Esophagus muscularis mucosa (tissue), 4 donors: ENCODE data around the gene TIMP4. TPM values are rescaled to one million over a fixed set of nuclear protein-coding genes. Genes with fewer than 3 reads are reported as not detected.
A peak's percentile ranks its signal among the peaks of the same experiment; 100 is the strongest.

ENCODE experiments used
- DNase-seq: peaks from one replicate; pipeline ENCODE4 v3.0.0-alpha.2; 2017; ENCODE audit errors: extremely low spot score
- H3K27ac ChIP-seq, 4 donors: fragments of 200-600 bp; sonication (generic); replicated peaks in 1 of 4; 1 replicate in 3 of 4; 2 replicates in 1 of 4; pipeline ENCODE4 v1.5.1; 2016 to 2019; ENCODE audit warnings: mild to moderate bottlenecking in 1 of 4
- H3K27me3 ChIP-seq, 4 donors: fragments of 200-600 bp; sonication (generic); one replicate each; pipeline versions ENCODE4 v1.5.1 to v1.6.0; 2016 to 2019
- H3K36me3 ChIP-seq, 4 donors: fragments of 200-600 bp; sonication (generic); one replicate each; pipeline ENCODE4 v1.5.1; 2016 to 2019
- H3K4me1 ChIP-seq, 4 donors: fragments of 200-600 bp; sonication (generic); one replicate each; pipeline ENCODE4 v1.5.1; 2016 to 2019
- H3K4me3 ChIP-seq, 4 donors: fragments of 200-600 bp; sonication (generic); 1 replicate in 2 of 4; 2 replicates in 2 of 4; pipeline ENCODE4 v1.5.1; 2016 to 2019; ENCODE audit warnings: mild to moderate bottlenecking in 4 of 4, moderate library complexity in 1 of 4
- H3K9me3 ChIP-seq, 4 donors: fragments of 200-600 bp; sonication (generic); 1 replicate in 3 of 4; 2 replicates in 1 of 4; pipeline ENCODE4 v1.5.1; 2016 to 2019
- CTCF ChIP-seq, 3 experiments: fragments of 200-600 bp in 2 of 3; fragments of 450-650 bp in 1 of 3; sonication (generic) in 2 of 3; IDR thresholded peaks; one replicate each; pipeline ENCODE4 v1.5.1; 2017 to 2019; ENCODE audit warnings: antibody characterized with exemption in 3 of 3, mild to moderate bottlenecking in 2 of 3, moderate library complexity in 1 of 3
- EP300 ChIP-seq: sonication (generic); formaldehyde crosslinking; IDR thresholded peaks from one replicate; pipeline ENCODE4 v1.6.1; 2017; ENCODE audit warnings: antibody characterized with exemption
- POLR2A ChIP-seq: fragments of 450-650 bp; IDR thresholded peaks from one replicate; pipeline ENCODE4 v1.6.1; 2017; ENCODE audit warnings: antibody characterized with exemption, moderate library complexity, mild to moderate bottlenecking, low read depth
- POLR2AphosphoS5 ChIP-seq, 2 donors: sonication (generic); formaldehyde crosslinking; IDR thresholded peaks; one replicate each; pipeline ENCODE4 v1.6.1; 2017; ENCODE audit warnings: antibody characterized with exemption in 2 of 2
- WGBS: methylation state at CpG from one replicate; pipeline ENCODE4 v1.1.5; 2018; 5-methylcytosine and 5-hydroxymethylcytosine counted together
- intact Hi-C: fragments of 100-400 bp; cut with DNase I; formaldehyde crosslinking; loops from one replicate; pipeline ENCODE4 v1.15.1; 2023
- total RNA-seq, 4 donors: library from RNA; depleted of rRNA; stranded (reverse); fragments of >200 nt; gene quantifications; one replicate each; pipeline versions ENCODE4 v1.1.0 to v1.2.1, GENCODE V29; 2016

TIMP4 gene
- total RNA-seq, 4 donors from 2014 or later, result 24.1 to 48.0 (median 30.5) TPM

DNA sequence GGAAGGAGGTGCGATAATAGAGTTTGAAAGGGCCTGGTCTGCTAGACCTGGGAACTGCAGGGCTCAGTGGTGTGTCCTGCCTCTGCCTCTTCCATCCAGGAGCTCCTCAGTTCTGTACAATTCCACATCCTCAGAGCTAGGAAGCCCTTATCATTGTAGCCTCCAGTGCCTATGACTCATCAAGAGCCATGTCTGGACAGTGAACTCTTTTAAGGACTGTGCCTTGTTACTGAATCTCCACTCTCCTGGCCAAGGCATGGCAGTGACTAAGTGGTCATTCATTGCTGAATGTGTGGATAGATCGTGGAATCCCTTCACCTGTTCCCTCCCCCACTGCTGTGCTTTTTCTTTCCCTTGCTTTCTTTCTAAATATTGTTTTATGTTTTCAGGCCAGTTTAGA is 2.9 kb downstream of the TIMP4 start:
- DNase-seq, result no peak
- H3K27ac ChIP-seq, result peak overlapping the region in 1 of 4 donors; percentile 20
- H3K36me3 ChIP-seq, result peaks cover 0 to 56% (median 17%) of the 10 kb centered on the region in 4 donors
- peaks cover 15 to 24% (median 21%) of the 10 kb centered on the region in 4 donors for H3K4me1 ChIP-seq
- intact Hi-C loops, result no loop called here
- WGBS, result 80% methylated on average over 2 of the region's 2 CpGs
- peaks cover 0 to 11% (median 2%) of the 10 kb centered on the region in 4 donors for H3K27me3 ChIP-seq
- H3K9me3 ChIP-seq, result no peaks in the 10 kb centered on the region
- H3K4me3 ChIP-seq, result no peak overlapping the region
- TF ChIP-seq POLR2AphosphoS5 (IDR thresholded peaks at IDR 0.05), result peak in 1 of 2 donors; percentile 23
- no peak for TF ChIP-seq EP300
- TF ChIP-seq POLR2A, result no peak

DNA sequence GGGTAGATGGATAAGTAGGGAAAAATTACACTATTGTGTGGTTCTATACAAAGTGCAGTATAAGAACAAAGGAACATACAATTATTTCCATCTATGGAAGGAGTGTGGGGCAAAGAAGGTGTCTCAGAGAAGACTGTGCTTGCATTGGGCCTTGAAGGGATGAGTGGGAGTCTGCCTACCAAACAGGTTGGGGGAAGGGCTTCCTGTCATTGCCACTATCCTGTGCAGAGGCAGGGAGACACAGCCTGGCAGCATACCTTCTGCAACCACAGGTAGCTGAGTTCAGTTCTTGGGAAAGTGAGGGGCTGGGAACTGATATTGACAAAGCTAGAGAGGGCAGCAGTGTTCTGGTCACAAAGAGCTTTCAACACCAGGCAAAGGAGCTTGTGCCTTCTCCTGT is 3.4 kb downstream of the TIMP4 start:
- peaks cover 0 to 11% (median 2%) of the 10 kb centered on the region in 4 donors for H3K27me3 ChIP-seq
- peaks cover 15 to 24% (median 21%) of the 10 kb centered on the region in 4 donors for H3K4me1 ChIP-seq
- intact Hi-C loops, result no loop called here
- no peaks in the 10 kb centered on the region for H3K9me3 ChIP-seq
- TF ChIP-seq EP300, result no peak
- no peak for TF ChIP-seq POLR2A
- no peak for TF ChIP-seq CTCF (IDR thresholded peaks at IDR 0.05)
- TF ChIP-seq POLR2AphosphoS5 (IDR thresholded peaks at IDR 0.05), result no peak
- peak overlapping the region in 1 of 4 donors; percentile 20 for H3K27ac ChIP-seq
- no peak overlapping the region for H3K4me3 ChIP-seq
- H3K36me3 ChIP-seq, result peaks cover 0 to 56% (median 17%) of the 10 kb centered on the region in 4 donors
- DNase-seq, result no peak

- H3K4me1 ChIP-seq, result peaks cover 14 to 19% (median 18%) of the 10 kb centered on the region in 4 donors
- intact Hi-C loops, result no loop called here
- WGBS, result 25% methylated on average over 1 of the region's 1 CpG
- H3K27me3 ChIP-seq, result peaks cover 0 to 11% (median 2%) of the 10 kb centered on the region in 4 donors
- H3K4me3 ChIP-seq, result no peak overlapping the region
- TF ChIP-seq POLR2AphosphoS5 (IDR thresholded peaks at IDR 0.05) (no peak), EP300 (no peak), POLR2A (no peak), CTCF (IDR thresholded peaks at IDR 0.05) (no peak)
- no peak for DNase-seq
- peaks cover 0 to 56% (median 17%) of the 10 kb centered on the region in 4 donors for H3K36me3 ChIP-seq
- H3K27ac ChIP-seq, result no peak overlapping the region
- H3K9me3 ChIP-seq, result no peaks in the 10 kb centered on the region
Observed at GRCh38 chr3:12154151-12154550, 4.6 kb downstream of the TIMP4 start.

DNA sequence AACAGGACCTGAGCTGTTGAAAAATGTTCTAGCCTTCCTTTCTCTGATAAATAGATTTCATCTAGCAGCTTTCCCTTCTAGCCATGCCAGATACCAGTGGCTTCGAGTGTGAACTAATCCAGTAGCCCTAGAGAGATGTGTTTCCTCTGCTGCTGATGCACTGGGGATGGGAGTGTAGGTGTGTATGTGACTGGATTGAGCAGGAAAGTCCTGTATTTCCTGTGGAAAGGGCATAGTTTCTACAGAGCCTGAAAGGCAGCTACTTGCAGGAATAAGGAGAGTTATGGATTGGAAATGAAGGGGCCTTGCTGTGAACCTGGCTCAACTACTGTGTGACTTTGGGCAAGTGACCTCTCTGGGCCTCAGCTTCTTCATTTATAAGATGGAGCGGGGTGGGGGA is 8.6 kb downstream of the TIMP4 start:
- TF ChIP-seq POLR2AphosphoS5 (IDR thresholded peaks at IDR 0.05), result no peak
- no peak for TF ChIP-seq EP300
- TF ChIP-seq CTCF (IDR thresholded peaks at IDR 0.05), result no peak
- no peak for TF ChIP-seq POLR2A
- Histone ChIP-seq H3K27me3 (no peaks in the 10 kb centered on the region), H3K9me3 (no peaks in the 10 kb centered on the region), H3K4me1 (peaks cover 4 to 18% (median 14%) of the 10 kb centered on the region in 4 donors), H3K4me3 (no peak overlapping the region), H3K36me3 (peaks cover 0 to 41% (median 15%) of the 10 kb centered on the region in 4 donors), H3K27ac (no peak overlapping the region)
- 74% methylated on average over 2 of the region's 2 CpGs for WGBS
- intact Hi-C loops, result no loop called here
- no peak for DNase-seq

DNA sequence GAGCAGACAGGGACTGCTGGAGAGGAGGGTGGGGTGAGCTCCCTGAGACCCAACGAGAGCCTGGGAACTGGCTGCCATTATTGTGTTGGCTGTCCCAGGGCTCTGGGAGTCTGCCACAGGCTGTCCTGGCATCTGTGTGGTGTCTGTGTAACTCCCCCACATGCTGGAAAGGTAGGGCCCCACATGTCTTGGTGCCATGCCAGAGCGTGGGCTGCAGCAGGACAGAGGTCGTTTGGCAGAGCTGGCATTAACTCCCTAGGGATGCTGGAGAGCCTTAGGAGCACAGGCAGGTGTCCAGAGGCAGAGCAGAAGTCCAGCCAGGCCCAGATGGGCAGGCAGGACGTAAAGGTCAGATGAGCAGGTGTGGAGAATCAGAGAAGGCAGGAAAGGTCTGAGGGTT is 9.7 kb downstream of the TIMP4 start:
- peak overlapping the region; percentile 20 to 55 (median 44) for H3K27ac ChIP-seq
- 71% methylated on average over 4 of the region's 4 CpGs for WGBS
- no peak for DNase-seq

More for the DNA sequence above, 9.7 kb downstream of the TIMP4 start:
- Histone ChIP-seq H3K36me3 (peaks cover 0 to 30% (median 13%) of the 10 kb centered on the region in 4 donors), H3K4me1 (peaks cover 15 to 27% (median 24%) of the 10 kb centered on the region in 4 donors), H3K9me3 (no peaks in the 10 kb centered on the region), H3K4me3 (no peak overlapping the region), H3K27me3 (no peaks in the 10 kb centered on the region)
- intact Hi-C loops, result no loop called here
- TF ChIP-seq POLR2A (no peak), POLR2AphosphoS5 (IDR thresholded peaks at IDR 0.05) (no peak), EP300 (no peak), CTCF (IDR thresholded peaks at IDR 0.05) (no peak)
